HG02870 (cell line): ENCODE results near the gene HNF1B.

Source experiments
- ATAC-seq: cut with Tn5 transposase; IDR thresholded peaks from one replicate; pipeline ENCODE4 v1.9.1; 2021; ENCODE audit warnings: mild to moderate bottlenecking, moderate library complexity; ENCODE audit not compliant: unreplicated experiment

HNF1B gene

DNA sequence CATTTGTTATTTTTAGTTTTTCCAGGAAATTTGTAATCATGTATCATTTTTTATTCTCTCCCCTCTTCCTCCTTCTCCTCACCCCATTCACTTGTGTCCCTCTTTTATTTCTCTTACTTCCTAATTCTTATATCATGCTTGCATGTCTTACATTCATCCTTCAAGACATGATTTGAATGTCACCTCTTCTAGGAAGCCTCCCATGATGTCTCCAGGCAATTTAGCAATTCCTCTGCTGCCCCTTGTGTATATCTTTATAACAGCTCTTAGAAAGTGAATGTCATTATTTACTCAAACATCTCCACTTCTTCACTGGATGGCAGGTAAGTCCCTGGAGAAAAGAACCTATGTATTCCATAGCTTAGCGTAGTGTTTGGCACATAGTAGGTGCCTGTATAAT is 7.8 kb downstream of the HNF1B start:
- no peak for ATAC-seq

DNA sequence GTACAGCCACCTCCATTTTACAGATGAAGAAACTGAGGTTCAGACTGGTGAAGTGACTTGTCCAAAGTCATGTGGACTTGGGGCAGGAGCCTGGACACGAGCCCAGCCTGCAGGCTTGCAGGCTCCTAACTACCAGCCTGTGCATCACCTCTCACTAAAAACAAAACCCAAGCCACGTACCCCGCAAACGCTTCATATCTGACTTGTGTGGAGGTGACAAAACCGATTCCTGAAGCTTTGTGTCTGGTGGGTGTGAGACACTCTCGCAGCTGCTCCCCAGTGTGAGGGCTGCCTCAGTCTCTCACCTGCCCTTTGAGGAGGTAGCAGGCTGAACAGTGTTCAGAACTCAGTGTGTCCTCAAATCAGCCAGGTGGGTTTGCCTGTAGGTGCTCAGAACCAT is 8.4 kb downstream of the HNF1B start:
- ATAC-seq, result no peak

- ATAC-seq, result no peak
Measured at GRCh38 chr17:37735165-37735564, 9.7 kb downstream of the HNF1B start.

GRCh38 chr17:37732316-37732715 is 12.5 kb downstream of the HNF1B start:
- ATAC-seq, result no peak

GRCh38 chr17:37731056-37731455 is 13.8 kb downstream of the HNF1B start:
- ATAC-seq, result no peak

DNA sequence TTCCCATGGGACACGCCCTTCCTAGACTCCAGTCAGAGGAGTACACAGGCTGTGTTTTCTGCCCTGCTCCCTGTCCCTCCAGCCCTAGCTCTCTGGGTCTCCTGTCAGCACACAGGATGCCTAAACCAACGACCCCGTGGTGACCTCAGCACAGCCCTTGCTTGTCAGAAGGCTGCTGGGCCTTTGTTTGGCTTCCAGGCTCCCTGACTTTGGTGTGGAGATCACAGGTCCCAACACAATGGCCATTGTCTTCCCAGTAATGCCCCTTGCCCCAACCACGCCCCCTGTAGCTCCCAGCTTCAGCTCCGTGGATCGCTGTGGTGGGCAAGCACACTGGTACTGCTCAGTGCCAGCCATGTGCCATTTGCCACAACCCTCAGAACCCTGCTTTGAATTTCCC is 15.0 kb downstream of the HNF1B start:
- no peak for ATAC-seq

DNA sequence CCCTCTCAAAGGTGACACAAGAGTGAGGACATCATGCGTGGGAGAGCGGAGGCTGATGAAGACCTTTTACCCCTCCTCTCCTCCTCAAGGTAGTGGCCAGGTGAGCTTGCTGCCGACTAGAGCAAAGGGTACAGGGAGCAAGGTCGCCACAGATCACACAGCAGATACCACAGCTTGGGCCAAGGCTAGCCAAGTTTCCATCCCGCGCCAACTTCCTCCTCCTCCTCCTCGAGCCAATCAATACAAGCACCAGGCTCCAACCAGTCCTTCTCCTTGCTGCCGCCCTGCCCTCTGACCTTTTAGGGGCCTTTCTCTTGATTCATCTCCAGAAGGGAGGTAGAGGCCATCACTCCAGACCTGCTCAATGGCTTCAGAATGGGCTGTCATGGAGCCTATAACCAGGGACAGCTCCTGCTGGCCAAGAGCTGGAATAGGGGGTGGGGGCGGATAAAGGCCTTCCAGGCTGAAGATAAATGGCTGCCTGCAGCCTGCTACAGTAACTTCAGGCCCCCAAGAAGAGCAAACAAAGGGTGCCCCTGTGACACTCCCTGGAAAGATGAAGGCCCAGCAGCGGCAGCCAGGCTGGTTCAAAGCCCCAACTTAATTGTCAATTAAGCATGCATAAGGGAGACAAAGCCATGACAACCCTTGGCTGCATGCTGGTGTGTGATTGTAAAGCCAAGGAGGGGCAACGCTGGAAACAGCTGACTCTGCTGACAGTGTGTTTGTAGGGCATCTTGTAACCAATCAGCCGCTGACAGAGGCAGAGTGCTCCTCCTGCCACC is 17.8 kb downstream of the HNF1B start:
- no peak for ATAC-seq

GRCh38 chr17:37726248-37726647 is 18.6 kb downstream of the HNF1B start:
- no peak for ATAC-seq

DNA sequence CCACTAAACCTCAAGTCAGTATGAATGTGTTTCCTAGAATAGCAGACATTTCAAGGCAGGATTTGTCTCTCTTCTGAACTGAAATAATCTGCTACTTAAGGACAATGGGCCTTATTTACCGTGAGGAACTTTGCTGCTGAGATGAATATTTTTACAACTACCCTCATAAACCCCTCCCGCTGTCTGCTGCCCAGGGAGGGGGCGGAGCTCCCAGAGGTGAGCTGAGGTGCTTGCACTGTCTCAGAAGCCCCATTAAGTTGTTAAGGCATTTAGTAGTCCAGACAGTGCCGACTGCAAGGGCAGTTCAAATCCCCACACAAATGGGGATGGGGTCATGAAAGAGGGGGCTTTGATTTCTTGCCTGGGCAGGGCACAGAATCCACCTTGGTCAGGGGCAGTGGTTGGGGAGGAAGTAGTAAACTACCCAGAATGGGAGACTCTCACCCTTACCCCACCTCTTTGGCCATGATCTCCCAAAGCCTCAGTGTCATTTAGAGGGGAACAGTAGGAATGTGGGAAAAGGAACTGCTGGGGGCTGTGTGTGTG is 19.2 kb downstream of the HNF1B start:
- no peak for ATAC-seq

- no peak for ATAC-seq
Measured at GRCh38 chr17:37725021-37725595, 19.8 kb downstream of the HNF1B start.

DNA sequence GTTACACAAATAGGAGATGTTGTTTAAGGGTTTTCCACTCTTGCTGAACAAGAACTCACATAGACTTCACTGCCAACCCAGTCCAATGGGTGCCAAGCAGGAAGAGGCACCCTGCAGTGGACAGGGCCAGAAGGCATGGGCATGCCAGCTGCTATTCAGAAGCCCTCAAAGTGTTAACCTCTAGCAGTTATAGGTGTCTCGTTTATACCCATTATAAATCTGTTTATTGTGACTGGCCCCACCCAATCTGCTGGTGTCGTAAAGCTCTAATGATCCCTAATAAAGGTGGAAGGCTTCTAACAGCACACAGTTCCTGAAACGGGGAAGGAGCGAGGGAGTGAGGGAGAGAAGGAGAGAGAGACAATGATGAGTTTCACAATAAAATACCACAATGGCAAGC is 23.9 kb downstream of the HNF1B start:
- no peak for ATAC-seq

DNA sequence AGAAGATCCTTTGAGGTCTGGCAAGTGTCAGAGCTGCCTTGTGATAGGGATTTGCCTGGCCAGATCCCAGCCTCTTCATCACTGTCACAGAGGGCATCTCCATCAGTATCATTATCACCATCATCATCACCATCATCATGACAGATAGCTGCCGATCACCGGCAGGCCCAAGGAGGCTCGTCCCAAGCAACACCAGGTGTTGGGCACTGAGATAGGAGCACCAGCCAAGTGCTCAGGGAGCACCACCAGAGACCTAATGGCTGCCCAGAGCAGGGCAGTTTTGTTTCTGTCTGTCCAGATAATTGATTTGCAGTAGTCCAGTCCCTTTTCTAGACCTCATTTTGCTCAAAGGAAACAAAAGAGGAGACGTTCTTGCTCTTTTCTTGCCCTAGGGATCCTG is 25.0 kb downstream of the HNF1B start:
- ATAC-seq, result no peak

DNA sequence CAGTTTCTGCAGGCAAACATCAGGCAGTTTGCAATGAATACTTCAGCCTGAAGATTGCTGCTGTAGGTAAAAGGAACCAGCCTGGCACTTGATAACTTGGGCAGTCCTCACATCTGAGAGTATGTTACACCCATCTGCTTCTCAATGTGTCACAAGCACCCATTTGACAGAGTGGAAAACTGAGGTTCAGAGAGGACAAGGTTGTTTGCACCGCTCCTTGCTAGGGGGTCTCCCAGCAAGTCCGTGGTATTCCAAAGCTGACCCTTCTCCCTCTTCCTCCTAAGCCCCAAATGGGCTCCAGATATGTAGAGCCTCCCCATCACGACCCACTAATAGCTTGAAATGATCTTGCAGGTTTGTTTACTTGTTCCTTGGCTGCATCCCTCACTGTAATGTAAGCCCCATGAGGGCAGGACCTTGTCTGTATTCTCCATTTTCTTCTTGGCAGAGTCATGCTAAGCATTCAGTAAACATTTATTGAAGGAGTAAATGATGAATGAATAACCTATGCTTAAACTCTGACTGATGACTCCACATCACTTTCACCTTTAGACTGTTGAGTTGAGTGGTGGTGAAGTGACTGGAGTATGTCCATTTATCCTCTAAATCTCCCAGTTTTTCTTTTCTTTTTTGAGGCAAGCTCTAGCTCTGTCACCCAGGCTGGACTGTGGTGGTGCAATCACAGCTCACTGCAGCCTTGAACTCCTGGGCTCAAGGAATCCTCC is 26.4 kb downstream of the HNF1B start:
- ATAC-seq, result no peak

- no peak for ATAC-seq
Measured at GRCh38 chr17:37717627-37718323, 27.1 kb downstream of the HNF1B start.

GRCh38 chr17:37714897-37715296 is 30.0 kb downstream of the HNF1B start:
- ATAC-seq, result no peak

- no peak for ATAC-seq
Measured at GRCh38 chr17:37713624-37714023, 31.2 kb downstream of the HNF1B start.

GRCh38 chr17:37713028-37713431 is 31.8 kb downstream of the HNF1B start:
- ATAC-seq, result no peak

GRCh38 chr17:37711113-37711512 is 33.7 kb downstream of the HNF1B start:
- ATAC-seq, result no peak

DNA sequence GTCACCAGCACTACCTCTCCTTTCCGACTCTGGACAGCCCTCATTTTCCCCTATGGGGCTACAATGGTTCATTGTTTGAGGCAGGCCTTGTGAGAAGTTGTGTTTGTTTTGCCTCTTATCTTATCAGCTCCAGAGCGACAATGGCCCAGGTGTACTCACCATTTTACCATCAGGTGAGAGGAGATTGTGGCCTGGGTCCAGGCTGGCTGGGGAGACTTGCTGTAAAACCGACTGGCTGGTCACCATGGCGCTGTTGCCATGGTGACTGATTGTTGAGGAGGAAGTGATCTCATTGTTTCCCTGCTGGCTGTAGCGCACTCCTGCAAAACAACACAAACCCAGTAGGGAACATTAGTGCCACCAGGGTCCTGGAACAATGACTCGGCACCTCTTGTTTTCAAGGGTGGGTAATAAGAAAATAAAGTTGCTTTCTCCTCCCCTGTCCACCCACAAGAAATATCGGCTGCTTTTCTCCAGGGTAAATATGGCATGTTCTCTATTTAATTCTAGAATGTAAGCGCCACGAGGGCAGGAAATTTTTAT is 34.4 kb downstream of the HNF1B start:
- ATAC-seq, result no peak

- no peak for ATAC-seq
Measured at GRCh38 chr17:37708616-37709212, 36.1 kb downstream of the HNF1B start.
